Common myeloid progenitor, CD34-positive (primary cell): Measurements from ENCODE around the gene ECE2.

ENCODE experiments used
- CTCF ChIA-PET: fragments of 350-600 bp; sonication (Branson Sonifier 250); formaldehyde crosslinking; loops from one replicate; lab custom pipeline; 2021; ENCODE audit warnings: antibody characterized with exemption; lab: Charles Lee
- POLR2A ChIA-PET: fragments of 350-600 bp; sonication (Branson Sonifier 250); formaldehyde crosslinking; loops from one replicate; lab custom pipeline; 2021; ENCODE audit warnings: antibody characterized with exemption; lab: Charles Lee
- DNase-seq, 3 donors: peaks; one replicate each; pipeline versions ENCODE4 v3.0.0 to v3.0.0-alpha.2; 2013
- H3K27ac ChIP-seq, 2 experiments: 1 replicate in 1 of 2; 2 replicates in 1 of 2; pipeline ENCODE4 v1.7.0; 2013; ENCODE audit warnings: inconsistent platforms in 2 of 2, low read length in 2 of 2, mild to moderate bottlenecking in 2 of 2, low read depth in 1 of 2, moderate library complexity in 1 of 2; ENCODE audit not compliant: severe bottlenecking in 2 of 2, insufficient read depth in 1 of 2, poor library complexity in 1 of 2
- H3K27me3 ChIP-seq, 5 experiments: replicated peaks in 2 of 5; 1 replicate in 3 of 5; 2 replicates in 2 of 5; pipeline versions ENCODE4 v1.6.1 to v1.7.0; 2013; ENCODE audit warnings: low read length in 4 of 5, mild to moderate bottlenecking in 2 of 5, moderate library complexity in 2 of 5, inconsistent platforms in 1 of 5; ENCODE audit not compliant: insufficient read depth in 5 of 5, control insufficient read depth in 4 of 5
- H3K36me3 ChIP-seq, 4 experiments: 1 replicate in 2 of 4; 2 replicates in 2 of 4; pipeline versions ENCODE4 v1.6.1 to v1.7.0; 2013; ENCODE audit warnings: low read length in 3 of 4, control low read depth in 1 of 4, mild to moderate bottlenecking in 1 of 4; ENCODE audit not compliant: control insufficient read depth in 4 of 4, insufficient read depth in 4 of 4
- H3K4me1 ChIP-seq, 4 experiments: 1 replicate in 3 of 4; 2 replicates in 1 of 4; pipeline versions ENCODE4 v1.6.1 to v1.7.1; 2013; ENCODE audit warnings: low read length in 3 of 4, mild to moderate bottlenecking in 3 of 4, control low read depth in 1 of 4, inconsistent platforms in 1 of 4, moderate library complexity in 1 of 4; ENCODE audit not compliant: control insufficient read depth in 4 of 4, insufficient read depth in 4 of 4; ENCODE audit errors: control extremely low read depth in 1 of 4
- H3K4me3 ChIP-seq, 7 experiments: 1 replicate in 4 of 7; 2 replicates in 3 of 7; pipeline versions ENCODE4 v1.5.1 to v1.7.0; 2013; ENCODE audit warnings: mild to moderate bottlenecking in 7 of 7, low read length in 6 of 7, moderate library complexity in 6 of 7, inconsistent platforms in 2 of 7, low read depth in 2 of 7, control low read depth in 1 of 7; ENCODE audit not compliant: insufficient read depth in 4 of 7, control insufficient read depth in 1 of 7; ENCODE audit errors: extremely low read depth in 1 of 7
- H3K9me3 ChIP-seq, 5 experiments: 1 replicate in 4 of 5; 2 replicates in 1 of 5; pipeline versions ENCODE4 v1.6.1 to v1.7.1; 2013; ENCODE audit warnings: low read length in 4 of 5, mild to moderate bottlenecking in 2 of 5, inconsistent platforms in 1 of 5, low read depth in 1 of 5, moderate library complexity in 1 of 5; ENCODE audit not compliant: control insufficient read depth in 4 of 5, insufficient read depth in 2 of 5; ENCODE audit errors: control extremely low read depth in 1 of 5
- WGBS: methylation state at CpG from one replicate; pipeline ENCODE4 v1.1.5; 2013; ENCODE audit not compliant: insufficient coverage; 5-methylcytosine and 5-hydroxymethylcytosine counted together

ECE2 gene

GRCh38 chr3:184230603-184231528, 45.0 kb upstream of the ECE2 start:
- peaks cover 14 to 68% (median 28%) of the 10 kb centered on the region in 5 experiments for H3K27me3 ChIP-seq
- H3K4me3 ChIP-seq: peak overlapping the region in 3 of 7 experiments; percentile 61 to 76 (median 62)

DNA sequence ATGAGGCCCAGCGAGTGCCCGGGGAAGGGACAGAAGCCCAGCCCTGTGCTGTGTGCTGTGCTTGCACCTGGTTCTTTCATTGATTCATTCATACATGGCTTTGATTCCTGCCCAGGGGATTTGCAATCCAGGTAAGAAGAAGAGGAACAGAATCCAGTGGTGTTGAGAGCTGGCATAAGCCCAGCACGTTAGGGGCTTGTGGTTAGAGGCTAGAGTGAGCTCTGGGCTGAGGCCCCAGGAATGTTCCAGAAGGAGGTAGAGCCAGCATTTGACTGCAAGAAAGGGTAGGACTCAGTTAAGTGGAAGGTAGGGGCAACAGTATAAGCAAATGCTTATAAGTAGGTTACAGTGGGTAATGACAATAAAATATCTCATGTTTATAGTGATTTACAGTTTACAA, 44.2 kb upstream of the ECE2 start:
- H3K36me3 ChIP-seq: no peaks in the 10 kb centered on the region
- peaks cover 0 to 29% (median 20%) of the 10 kb centered on the region in 4 experiments for H3K4me1 ChIP-seq
- H3K4me3 ChIP-seq: no peak overlapping the region
- H3K27me3 ChIP-seq: peaks cover 11 to 67% (median 25%) of the 10 kb centered on the region in 5 experiments
- CTCF ChIA-PET: interaction anchor here (1.2 to 2.0 kb wide), 3 partner anchors 9 to 51 kb away, joined by 3 to 8 read pairs (median 7); no protein-coding TSS in a partner anchor
- peak in 1 of 3 donors; percentile 13 for DNase-seq
- no peaks in the 10 kb centered on the region for H3K9me3 ChIP-seq
- no peak overlapping the region for H3K27ac ChIP-seq
- 71% methylated on average over 3 of the region's 3 CpGs for WGBS
- POLR2A ChIA-PET: no interaction called here

More at GRCh38 chr3:184230603-184231528, 45.0 kb upstream of the ECE2 start:
- WGBS: 6% methylated on average over 72 of the region's 79 CpGs
- peak in 1 of 3 donors; percentile 8 for DNase-seq
- Histone ChIP-seq H3K36me3 (no peaks in the 10 kb centered on the region), H3K4me1 (peaks cover 0 to 27% (median 19%) of the 10 kb centered on the region in 4 experiments), H3K9me3 (no peaks in the 10 kb centered on the region), H3K27ac (no peak overlapping the region)
- ChIA-PET CTCF (interaction anchor here (1.2 to 7.5 kb wide), 6 partner anchors 10 to 335 kb away, joined by 3 to 79 read pairs (median 8); partner anchors contain the start of gene EEF1AKMT4), POLR2A (no interaction called here)

DNA sequence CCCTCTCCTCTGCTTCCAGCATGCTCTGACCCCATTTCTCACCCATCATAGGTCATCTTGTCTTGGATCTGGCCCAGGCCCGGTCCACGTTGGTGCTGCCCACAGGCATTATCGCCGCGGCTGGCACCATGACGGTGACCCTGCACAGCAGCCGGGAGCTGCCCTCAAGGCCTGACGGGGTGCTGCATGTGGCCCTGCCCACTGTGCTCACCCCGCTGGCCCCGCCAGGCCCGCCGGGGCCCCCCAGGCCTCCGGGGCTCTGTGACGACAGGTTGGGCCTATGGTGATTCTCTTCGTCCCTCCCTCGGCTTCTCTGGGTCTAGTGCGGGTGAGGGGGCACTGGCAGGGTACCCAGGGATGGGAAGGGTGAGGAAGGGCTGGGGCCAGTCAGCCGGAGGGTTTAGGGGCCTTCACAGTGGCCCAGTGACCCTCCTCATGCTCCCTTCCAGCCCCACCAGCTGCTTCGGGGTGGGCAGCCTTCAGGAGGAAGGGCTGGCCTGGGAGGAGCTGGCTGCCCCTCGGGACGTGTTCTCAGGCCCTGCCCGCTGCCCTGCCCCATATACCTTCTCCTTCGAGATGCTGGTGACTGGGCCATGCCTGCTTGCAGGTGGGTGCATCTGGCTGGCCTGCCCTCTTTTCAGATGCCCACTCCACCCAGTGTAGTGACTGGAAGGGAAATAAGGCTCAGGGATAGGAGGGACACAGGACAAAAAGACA, 42.5 kb upstream of the ECE2 start:
- DNase-seq: no peak
- Histone ChIP-seq H3K4me1 (peaks cover 0 to 31% (median 23%) of the 10 kb centered on the region in 4 experiments), H3K36me3 (no peaks in the 10 kb centered on the region), H3K4me3 (no peak overlapping the region), H3K27ac (no peak overlapping the region), H3K27me3 (peaks cover 11 to 58% (median 25%) of the 10 kb centered on the region in 5 experiments), H3K9me3 (no peaks in the 10 kb centered on the region)
- 94% methylated on average over 17 of the region's 23 CpGs for WGBS
- POLR2A ChIA-PET: no interaction called here
- CTCF ChIA-PET: interaction anchor here (2.0 kb wide), 2 partner anchors 19 to 89 kb away, joined by 4 to 7 read pairs; no protein-coding TSS in a partner anchor

DNA sequence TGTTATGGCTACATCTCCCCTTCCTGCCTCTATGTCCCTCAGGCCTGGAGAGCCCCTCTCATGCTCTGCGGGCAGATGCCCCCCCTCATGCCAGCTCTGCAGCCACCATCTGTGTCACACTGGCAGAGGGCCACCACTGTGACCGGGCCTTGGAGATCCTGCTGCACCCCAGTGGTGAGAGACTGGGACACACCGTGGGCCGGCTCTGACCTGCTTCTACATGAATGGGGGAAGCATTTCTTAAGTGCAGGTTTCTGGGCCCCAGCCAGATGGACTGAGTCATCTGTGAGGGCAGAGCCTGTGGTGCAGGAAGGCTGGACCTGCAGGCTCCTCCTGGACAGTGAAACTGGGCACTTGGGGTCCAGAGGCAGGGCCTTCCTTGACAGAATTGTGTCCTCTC, 41.6 kb upstream of the ECE2 start:
- peak; percentile 26 to 58 (median 40) for DNase-seq
- H3K27ac ChIP-seq: no peak overlapping the region
- peaks cover 0 to 24% (median 19%) of the 10 kb centered on the region in 4 experiments for H3K4me1 ChIP-seq
- POLR2A ChIA-PET: no interaction called here
- H3K27me3 ChIP-seq: peaks cover 11 to 49% (median 25%) of the 10 kb centered on the region in 5 experiments
- no peaks in the 10 kb centered on the region for H3K9me3 ChIP-seq
- CTCF ChIA-PET: interaction anchor here (0.7 to 2.0 kb wide), 3 partner anchors 16 to 90 kb away, joined by 3 to 5 read pairs (median 4); partner anchors contain the start of genes CAMK2N2 and EEF1AKMT4
- WGBS: 48% methylated on average over 2 of the region's 4 CpGs
- no peak overlapping the region for H3K4me3 ChIP-seq
- no peaks in the 10 kb centered on the region for H3K36me3 ChIP-seq

GRCh38 chr3:184234671-184235380, 41.0 kb upstream of the ECE2 start:
- Histone ChIP-seq H3K4me3 (no peak overlapping the region), H3K4me1 (peaks cover 0 to 18% (median 14%) of the 10 kb centered on the region in 4 experiments), H3K27me3 (peaks cover 11 to 43% (median 22%) of the 10 kb centered on the region in 5 experiments), H3K36me3 (no peaks in the 10 kb centered on the region), H3K9me3 (no peaks in the 10 kb centered on the region), H3K27ac (no peak overlapping the region)
- DNase-seq: no peak
- ChIA-PET POLR2A (no interaction called here), CTCF (interaction anchor here (0.7 to 2.0 kb wide), 3 partner anchors 15 to 91 kb away, joined by 3 to 5 read pairs (median 4); partner anchors contain the start of genes CAMK2N2 and EEF1AKMT4)
- WGBS: 94% methylated on average over 14 of the region's 19 CpGs

DNA sequence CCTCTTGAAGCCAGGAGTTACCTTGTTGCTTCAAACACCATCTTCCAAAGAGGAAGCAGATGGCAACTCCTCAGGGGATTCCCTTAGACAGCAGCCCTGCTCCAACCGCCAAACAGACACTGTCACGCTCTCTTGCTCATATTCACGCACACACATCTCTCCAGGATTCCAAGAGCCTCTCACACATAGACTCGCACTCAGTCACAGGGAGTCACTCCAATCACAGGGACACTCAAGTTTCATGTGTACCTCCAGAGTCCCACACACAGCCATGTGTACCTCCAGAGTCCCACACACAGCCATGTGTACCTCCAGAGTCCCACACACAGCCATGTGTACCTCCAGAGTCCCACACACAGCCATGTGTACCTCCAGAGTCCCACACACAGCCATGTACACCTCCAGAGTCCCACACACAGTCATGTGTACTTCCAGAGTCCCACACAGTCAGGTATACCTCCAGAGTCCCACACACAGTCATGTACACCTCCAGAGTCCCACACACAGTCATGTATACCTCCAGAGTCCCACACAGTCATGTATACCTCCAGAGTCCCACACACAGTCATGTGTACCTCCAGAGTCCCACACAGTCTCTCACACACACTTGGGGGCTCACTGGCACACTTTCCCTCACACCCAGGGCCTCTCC, 40.3 kb upstream of the ECE2 start:
- Histone ChIP-seq H3K9me3 (no peaks in the 10 kb centered on the region), H3K36me3 (no peaks in the 10 kb centered on the region), H3K4me1 (peaks cover 0 to 12% (median 7%) of the 10 kb centered on the region in 4 experiments), H3K27me3 (peaks cover 11 to 36% (median 21%) of the 10 kb centered on the region in 5 experiments), H3K27ac (no peak overlapping the region), H3K4me3 (no peak overlapping the region)
- peak in 2 of 3 donors; percentile 62 to 68 for DNase-seq
- ChIA-PET CTCF (interaction anchor here (1.6 to 2.0 kb wide), 2 partner anchors 14 to 91 kb away, joined by 4 to 5 read pairs; partner anchors contain the start of gene EEF1AKMT4), POLR2A (no interaction called here)
- WGBS: 100% methylated on average over 1 of the region's 4 CpGs
